ENCODE measurements around the gene YPEL4.

Gene YPEL4

DNA sequence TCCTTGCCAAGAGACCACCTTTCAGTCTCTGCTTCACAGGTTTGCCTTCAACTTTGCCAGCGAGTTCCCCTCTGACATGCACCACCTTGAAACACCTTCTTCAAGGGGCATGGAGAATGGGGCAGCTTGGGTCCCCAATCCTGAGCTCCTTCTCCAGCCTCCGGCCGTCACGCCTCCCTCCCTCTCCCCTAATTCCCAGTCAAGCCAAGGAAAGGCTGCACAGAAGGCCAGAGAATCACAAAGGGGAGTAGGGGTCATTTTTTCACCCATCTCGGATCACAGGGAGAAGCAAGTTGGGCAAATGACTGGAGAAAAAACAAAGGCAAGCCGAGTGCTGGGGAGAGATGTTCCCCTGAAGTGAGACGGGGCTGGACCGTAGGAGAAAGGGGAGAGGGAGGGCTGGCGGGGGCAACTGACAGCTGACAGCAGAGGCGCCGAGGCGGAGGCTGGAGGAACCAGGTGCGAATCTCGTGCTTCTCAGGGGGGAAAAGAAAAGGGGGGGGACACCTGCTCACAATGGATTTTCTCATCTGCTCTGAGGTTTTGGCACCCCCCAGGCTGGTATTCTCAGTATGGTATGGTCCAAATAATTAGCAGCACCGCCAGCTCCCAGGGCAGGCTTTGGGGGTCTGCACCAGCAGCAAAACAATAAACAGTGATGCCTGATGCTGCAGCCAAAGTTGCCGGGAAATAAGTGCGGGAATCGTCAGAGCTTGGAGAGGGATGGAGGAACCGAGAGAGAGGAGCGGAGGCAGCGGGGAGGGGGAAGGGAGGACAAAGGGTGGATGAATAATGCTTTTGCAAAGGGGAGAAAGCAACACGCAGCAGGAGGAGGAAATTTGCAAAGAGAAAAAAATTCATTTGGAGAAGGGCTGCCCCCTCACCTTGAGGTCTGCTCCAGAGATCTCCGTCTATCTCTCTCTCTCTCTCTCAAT is 644 bp downstream of the YPEL4 start:
- DNase-seq, result peak in 1 of 5 experiments; percentile 27

DNA sequence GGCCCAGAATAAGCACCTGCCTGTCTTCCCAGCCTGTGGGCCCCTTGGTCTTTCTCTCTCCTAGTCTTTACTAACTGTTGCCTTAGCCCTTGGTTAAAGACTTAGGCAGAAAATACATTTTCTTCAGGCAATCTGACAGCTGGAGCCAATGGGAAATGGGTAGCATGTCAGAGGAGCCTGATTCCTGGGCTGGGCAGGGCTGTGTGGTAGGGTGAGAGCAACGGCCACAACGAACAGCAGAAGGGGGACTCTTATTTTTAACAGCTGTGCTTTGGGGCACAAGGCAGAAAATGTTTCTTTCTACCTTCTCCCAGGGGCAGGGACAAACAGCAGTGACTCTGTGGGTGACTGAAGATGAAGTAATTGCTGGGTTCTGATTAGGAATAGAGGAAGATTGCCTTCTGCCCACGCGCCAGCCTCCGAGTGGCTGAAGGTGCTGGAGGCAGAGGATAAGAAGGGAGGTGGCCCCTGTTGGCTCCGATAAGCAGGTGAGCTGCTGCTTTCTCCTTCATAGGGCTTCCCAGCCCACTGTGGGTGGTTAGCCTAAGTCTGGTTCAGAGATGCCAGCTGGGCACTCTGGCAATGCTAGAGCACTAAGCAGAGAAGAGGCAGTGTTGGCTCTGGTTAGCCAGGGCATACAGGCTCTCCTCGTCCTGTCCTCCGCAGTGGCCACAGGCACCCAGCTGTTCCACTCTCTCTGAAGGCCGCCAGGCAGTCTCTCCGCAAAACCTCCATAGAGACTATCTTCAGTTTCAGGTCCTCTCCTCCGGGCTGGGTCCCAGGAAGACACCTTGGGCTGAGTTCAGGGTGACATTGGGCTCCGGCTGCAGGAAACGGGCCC is 1.5 kb downstream of the YPEL4 start:
- no peak for DNase-seq

DNA sequence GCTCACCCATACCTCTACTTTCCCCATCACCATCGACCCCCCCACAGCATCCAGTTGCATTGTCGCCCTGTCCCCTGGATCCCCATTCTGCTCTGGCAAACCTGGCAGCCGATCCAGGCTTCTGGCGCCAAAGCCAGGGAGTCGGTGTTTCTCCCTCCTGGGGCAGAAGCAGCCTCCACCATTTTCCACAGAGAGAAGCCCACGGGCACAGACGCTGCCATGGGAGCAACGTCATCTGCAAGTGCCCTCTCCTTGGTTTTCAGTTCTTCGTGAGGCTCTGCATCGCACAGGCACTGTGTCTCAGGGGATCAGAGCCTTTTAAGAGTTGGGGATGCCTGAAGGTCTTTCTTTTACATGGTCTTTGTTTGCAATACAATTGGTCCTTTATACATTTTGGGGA is 2.3 kb downstream of the YPEL4 start:
- no peak for DNase-seq

DNA sequence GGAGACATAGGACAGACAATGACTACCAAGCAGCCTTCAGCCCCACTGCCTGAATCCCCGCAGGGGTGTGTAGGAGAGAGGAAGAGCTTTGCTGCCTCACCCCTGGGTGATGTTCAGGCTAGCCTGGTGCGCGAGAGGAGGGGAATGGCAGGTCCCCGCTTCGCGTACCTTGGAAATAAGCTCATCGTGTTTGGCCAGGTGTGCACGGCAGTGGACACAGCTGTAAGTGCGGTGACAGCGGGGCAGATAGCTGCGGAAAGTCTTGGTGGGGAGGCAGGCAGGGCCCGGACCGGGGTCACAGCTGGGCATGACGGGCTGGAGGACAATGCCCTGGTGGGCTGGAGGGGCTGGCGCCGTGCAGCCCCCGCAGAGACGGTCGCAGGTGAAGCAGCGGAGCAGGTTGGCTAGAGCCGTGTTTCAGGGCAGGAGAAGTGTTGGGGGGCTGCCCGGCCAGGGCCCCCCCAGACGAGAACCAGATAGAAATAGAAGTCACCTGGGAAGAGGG is 2.9 kb downstream of the YPEL4 start:
- no peak for DNase-seq

DNA sequence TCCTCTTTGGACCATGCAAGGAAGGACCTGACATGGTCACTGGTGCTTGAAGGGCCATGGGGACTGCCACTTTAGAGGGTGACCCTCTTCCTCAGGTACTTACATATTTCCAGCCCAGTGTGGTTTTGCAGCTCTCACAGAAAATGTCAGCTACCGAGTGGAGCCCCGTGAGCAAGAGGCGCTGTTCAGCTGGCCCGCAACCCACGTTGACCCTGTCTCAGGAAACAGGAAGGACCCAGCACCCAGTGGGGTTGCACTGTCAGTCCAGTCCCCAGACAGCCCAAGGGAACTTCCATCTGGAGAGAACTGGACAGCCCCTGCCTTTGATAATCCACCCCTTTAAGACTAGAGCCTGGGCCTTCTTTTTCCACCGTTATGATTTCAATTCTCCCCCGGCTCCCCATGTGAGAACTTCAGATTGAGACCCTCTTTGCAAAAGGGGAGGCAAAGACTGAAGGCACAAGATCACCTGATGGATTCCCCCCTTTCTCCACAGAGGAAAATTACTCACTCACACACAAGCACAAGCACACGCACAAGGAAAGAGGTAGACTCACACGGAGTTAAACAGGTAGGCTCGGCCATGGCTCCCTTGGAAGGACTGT is 3.4 kb downstream of the YPEL4 start:
- no peak for DNase-seq

DNA sequence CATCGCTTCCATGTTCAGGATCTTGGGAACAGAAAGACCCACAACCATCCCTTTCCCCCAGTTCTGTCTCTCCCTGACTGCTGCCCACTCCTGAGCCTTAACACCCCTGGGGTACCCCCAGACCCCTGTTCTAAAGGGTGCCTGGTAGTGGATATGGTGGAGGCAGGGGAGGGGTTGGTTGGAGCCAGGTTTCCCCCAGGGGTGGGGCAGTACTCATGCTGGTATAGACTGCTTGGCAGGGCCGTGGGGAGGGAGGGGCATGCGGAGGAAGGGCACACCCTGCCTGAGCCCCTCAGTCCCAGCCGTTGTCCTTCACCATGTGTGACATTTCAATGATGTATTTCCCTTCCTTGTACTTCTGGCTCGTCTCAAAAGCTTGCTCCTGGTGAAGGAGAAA is 4.0 kb downstream of the YPEL4 start:
- DNase-seq, result no peak

DNA sequence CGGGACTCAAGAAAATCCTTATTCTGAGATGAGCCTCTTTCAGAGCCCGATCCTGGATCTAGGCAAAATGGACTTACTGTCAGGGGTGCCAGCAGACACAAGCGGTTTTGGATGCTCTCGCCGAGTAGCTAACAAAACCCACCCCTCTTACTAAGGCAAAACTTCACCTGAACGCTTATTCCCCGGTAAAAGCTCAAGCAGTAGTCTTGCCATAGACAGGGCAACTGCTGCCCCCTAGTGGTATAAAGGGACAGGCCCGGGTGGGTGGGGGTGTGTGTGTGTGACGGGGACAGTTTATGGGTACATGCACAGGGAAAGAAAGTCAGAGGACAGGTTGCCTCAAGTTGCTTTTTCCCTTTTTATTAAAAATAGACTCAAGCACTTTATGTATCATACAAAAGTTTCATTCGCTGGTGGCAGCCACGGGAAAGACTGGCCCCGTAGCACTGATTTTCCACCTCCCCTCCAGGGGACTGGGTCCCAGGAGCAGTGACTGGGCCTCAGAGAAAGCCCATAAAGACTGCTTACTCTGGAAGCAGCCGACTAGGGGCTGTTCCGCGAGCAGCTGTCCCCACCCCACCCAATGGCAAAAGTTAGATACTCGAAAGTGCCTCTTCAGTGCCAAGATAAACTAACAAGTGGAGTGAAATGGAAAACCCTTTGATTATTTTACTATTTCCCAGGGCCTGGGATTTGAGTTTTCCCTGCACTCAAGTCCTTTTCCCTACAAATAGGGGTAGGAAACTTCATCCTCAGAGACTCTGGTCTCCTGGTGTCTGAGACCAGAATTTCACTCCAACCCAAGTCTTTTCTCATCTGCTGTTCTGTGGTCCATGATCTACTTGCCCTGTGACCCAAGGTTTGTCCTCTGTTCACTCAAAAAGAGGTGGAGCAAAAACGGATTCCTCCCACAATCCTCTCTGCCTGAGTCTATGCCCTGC is 4.7 kb downstream of the YPEL4 start:
- DNase-seq, result peak; percentile 55 to 79 (median 75)

DNA sequence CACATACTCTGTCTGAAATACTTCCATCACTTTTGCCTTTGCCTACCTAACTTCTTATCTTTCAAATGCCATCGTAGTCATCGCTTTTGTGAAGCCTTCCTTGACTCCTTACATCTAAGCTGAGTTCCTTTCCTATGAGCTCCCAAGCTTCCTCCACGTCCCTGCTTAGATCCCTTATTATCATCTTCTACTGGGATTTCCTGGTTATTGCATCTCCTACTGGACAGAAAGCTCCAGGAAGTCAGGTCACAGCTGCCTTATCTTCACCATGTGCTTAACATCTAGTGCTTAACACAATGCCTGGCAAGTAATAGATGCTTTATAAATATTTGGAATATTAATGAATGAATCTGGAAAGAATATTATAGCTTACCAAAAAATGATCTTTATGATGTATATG is 5.9 kb downstream of the YPEL4 start:
- DNase-seq, result no peak

DNA sequence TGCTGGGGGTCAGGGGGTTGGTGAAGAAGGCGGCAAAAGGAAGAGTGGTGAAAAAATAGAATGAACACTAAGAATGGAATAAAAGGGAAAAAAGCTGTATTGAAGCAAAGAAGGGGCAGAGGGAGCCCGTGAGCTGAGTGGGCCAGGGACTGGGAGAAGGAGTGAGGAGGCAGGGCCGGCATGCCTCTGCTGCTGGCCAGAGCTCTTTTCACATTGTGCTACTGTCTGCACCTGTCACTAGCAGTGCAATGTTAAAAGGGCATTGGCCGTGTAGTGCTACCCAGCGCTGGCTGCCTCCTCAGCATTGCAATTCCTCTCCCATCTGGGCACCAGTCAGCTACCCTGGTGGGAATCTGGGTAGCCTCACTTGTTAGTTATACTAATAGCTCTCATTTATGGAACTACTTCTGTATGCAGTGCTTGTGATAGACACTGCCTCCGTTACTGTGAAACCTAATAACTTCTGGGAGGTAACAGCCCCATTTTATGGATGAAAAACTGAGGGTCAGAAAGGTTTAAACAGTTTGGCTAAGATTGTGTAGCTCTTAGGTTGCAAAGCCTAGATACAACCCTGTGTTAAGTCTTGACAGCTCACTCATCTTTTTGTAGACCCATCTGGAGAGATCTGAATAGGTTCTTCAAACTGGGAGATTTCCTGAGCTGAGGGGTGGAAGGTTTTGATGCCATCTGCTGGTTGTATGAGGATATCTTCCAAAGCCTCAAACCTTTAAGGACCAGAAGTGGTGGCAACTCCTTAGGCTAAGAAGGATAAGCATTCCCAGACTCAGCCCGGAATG is 8.5 kb downstream of the YPEL4 start:
- peak in 1 of 5 experiments; percentile 57 for DNase-seq

DNA sequence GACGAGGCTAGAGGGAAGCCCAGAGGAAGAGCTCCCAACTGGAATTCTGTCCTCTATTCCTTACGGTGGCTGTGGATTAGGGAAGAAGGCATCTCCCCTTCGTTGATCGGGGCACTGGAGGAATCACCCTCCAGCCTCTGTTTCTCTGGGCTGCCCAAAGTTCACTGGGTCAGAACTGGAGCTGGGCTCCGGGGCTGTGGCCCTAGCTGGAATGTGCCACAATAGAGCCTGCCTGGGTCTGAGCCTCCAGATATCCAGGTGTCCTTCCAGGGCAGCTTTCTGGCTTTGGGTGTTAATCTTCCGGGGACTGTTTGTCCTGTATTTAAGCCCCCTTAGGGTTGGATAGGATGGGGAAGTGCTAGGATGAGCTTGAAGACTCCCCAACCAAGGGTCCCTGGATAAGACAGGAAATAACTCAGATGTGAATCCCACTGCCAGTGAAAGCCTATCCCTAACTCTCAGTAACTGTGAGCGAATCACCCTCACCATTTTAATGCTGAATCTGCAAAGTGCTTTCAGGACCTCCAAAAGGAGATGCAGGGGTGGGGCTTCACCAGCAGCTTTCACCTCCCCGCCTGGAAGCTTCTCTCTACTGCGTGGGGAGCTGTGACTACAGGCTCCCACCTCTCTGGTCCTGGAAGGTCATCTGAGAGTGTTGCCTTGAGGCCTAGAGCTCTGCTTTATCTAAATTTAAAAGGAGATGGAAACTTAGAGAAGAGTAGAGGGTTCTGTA is 9.5 kb downstream of the YPEL4 start:
- no peak for DNase-seq

DNA sequence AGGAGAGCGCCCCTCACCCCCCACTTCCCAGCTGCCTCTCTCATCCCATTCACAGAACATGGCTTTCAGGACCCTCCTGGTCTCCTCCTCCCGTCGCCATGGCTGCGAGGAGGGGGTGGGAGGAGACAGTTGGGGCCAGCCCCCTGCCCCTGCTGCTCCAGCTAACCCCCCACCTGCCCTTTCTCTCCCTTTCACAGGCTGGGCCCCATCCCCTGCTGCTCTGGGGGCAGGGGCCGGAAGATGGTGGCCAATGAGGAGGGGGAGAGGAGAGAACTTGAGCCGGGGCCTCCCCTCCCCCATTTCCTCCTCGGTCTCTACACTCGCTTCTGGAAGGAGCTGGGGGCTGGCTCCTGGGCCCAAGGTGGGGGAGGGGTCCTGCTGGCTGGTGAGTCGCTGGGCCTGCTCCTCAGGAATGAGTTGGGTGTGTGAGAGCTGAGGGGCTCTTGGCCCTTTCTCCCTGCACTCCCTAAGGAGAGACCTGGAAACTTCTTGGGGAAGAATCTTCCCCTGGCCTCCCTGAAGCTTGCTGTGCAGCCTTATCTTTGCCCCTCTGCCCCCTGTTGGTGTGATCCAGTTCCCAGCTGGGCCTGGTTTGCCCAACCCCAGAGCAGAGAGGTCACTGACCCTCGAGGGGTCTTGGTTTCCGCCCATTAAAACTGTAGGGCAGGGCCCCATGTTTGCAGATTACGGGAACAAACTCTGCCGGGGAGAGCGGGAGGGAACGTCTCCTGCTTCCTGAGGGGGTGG is 10.2 kb downstream of the YPEL4 start:
- no peak for DNase-seq

DNA sequence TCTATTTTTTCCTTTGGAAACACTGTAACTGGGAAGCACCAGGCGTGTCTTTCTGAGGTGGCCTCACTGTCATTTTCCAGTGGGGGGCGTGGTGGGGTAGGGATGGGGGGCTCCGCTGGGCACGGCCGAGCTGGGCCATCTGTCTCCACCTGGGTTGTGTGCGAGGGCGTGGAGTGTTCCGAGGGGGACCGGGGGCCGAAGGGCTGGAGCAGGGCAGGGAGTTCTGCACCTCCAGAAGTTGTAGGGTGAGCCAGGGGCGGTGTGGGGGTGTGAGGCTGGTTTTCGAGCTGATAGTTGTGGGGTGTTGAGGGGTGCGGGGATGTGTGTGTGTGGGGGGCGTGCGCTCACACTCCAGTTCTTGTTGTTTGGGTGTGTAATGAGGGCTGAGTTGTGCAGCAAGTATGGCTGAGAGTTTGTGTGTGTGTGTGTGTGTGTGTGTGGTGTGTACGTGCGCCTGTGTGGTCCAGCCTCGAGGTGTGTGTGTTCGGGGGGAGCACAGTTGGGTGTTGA is 10.8 kb downstream of the YPEL4 start:
- DNase-seq, result peak in 1 of 5 experiments; percentile 57

DNA sequence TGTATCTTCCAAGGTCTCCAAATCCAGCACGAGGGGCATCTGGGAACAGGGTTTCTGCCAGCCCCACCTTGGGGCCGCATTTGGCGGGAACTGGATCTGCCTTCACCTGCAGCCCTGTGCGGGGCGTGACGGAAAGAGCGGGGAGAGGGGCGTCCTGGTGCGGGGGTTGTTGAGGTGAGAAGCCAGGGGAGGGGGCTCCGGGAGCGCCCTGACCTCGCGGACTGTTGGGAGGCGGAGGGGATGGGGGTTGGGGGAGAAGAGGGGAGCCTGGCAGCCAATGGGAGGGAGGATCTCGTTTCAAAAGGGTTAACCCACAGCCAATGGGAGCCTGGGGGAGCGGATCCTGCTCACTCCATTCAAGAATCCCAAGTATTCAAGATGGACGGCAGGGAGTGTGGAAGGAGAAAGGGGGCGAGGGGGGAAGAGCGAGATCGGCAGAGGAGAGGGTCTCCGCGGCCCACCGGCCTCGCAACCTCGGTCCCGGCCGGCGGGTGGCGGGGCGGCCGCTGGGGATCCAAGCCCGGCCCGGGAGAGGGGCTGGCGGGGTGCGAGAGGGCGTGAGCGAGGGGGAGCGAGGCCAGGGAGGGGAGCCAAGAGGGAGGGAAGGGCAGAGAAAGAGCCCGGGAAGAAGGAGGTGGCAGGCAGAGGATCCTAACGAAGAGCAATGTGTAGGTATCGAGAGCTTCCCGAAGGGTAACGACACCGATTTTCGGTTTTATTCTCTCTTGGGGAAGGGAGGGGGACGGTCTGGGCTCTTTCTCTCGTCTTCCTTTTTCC is 11.5 kb downstream of the YPEL4 start:
- no peak for DNase-seq

DNA sequence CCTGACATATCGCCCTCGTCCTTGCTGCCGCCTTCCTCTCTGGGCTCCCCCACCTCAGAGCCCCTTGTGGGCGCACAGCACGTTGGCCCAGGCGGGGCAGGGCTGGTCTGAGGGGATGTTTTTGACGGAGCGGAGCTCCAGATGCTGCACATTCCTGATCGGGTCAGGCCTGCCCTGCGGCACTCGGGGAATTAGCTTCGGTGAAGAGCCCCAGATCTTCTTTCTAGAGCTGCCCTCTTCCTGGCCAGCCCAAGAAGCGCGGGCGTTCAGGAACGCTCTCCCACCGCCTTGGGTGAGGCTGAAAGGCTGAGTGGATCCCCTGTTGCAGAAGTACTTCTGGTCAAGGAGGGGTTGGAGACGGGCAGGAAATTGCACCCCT is 12.1 kb downstream of the YPEL4 start:
- DNase-seq, result no peak

DNA sequence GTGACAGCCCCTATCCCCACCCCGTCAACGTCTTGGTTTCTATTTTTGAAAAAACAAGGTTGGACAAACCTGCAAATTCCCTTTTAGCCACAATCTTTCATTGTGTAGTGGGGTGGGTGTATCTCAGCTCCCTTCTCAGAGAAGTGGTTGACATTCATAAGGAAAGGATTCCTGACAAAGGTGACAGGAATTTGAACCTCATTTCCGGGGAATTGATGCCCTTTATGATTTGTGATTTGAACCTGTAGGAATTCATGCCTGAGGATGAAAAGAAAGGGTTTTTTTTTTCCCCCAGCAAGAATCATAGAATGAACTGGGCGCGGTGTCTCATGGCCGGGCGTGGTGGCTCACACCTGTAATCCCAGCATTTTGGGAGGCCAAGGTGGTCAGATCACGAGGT is 14.5 kb downstream of the YPEL4 start:
- DNase-seq, result no peak

DNA sequence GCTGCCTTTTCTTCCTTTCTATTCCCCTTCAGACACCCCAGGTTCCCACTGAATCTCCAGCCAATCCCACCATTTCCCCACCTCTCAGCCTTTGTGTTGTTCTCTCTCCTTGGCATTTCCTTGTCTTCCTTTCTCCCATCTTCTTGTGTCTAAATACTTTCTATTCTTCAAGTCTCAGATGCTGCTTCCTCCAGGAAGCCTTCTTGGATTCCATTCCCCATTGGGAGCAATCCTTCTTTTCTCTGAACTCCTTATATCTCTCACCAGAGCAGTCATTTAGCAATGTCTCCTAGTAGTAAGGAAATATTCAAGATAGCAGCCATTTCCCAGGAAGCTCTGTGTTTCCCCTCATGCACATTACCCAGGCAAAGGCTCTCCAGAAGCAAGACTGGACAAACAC is 15.4 kb downstream of the YPEL4 start:
- no peak for DNase-seq

DNA sequence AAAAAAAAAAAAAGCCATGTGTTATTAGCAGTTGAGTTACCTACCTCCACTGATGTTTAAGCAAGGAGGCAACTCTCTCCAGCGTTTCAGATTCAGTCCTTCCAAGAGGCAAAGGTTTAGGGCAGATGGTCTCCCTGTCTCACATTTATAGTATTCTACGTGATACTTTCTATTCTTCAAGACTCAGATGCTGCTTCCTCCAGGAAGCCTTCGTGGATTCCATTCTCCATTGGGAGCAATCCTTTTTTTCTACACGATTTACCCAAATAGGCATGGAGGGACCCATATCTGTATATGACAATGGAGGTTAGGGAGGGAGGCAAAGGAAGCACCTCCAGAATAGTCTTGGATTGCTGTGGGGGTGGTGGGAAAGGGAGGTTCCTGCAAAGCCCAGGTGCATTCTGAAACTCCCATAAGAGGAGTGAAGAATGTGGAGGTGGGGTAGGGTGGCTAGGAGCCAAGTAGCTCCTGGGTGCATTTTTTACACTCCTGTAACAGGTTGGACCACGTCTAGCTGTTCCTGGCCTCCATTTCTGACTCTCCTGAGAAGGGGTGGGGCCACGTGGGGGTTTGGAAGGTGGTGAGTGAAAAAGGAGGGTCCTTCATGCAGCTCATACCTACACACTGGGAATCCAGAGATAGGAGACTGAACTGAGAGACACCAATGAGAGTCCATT is 16.2 kb downstream of the YPEL4 start:
- DNase-seq, result no peak

DNA sequence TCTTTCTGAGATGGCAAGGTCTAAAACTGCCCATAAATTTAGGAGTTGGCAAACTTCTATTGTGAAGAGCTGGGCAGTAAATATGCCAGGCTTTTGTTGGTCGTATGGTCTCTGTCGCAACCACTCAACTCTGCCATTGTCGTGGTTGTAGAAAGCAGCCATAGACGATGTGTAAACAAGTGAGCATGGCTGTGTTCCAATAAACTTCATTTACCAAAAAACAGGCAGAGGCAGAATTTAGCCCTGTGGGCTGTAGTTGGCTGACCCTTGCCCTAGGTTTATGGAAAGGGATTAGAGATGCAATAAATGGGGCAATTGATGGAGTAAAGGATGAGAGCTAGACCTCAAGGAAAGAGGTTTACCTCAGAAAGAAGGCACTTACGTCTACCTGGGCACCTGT is 17.6 kb downstream of the YPEL4 start:
- no peak for DNase-seq

Measured in T-helper 2 cell (primary cell).